Activated CD8-positive, alpha-beta memory T cell treated with anti-CD3 and anti-CD28 coated beads for 36 hours (primary cell): Measurements from ENCODE around the gene CTDP1. TPM values are rescaled to one million over a fixed set of nuclear protein-coding genes. Genes with fewer than 3 reads are reported as not detected.
"Not testable (repeated sequence)": the region's sequence is repeated elsewhere in the genome, so short reads cannot be mapped to it uniquely, and the experiment has no call there.

Source experiments
- CTCF ChIA-PET: fragments of 350-600 bp; sonication (Branson Sonifier 250); formaldehyde crosslinking; loops from one replicate; lab custom pipeline; 2021; ENCODE audit warnings: antibody characterized with exemption; lab: Charles Lee
- POLR2A ChIA-PET: fragments of 350-600 bp; sonication (Branson Sonifier 250); formaldehyde crosslinking; loops from one replicate; lab custom pipeline; 2021; ENCODE audit warnings: antibody characterized with exemption; lab: Charles Lee
- total RNA-seq, 2 experiments: library from RNA; stranded (reverse); gene quantifications; one replicate each; pipeline ENCODE4 v1.2.3, GENCODE V29; 2021

Gene CTDP1
- total RNA-seq, 2 experiments from 2014 or later: 41.5 to 42.9 TPM

DNA sequence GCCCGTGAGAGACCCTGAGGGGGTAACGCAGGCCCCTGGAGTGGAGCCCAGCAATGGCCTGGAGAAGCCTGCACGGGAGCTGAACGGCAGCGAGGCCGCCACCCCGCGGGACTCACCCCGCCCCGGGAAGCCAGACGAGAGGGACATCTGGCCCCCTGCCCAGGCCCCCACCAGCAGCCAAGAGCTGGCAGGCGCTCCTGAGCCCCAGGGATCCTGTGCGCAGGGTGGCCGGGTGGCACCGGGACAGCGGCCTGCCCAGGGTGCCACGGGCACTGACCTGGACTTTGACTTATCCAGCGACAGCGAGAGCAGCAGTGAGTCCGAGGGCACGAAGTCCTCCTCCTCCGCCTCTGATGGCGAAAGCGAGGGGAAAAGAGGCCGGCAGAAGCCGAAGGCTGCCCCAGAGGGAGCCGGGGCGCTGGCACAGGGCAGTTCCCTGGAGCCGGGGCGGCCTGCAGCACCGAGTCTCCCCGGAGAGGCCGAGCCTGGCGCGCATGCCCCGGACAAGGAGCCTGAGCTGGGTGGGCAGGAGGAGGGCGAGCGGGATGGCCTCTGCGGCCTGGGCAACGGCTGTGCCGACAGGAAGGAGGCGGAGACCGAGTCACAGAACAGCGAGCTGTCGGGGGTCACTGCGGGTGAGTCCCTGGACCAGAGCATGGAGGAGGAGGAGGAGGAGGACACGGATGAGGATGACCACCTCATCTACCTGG, 35.1 kb downstream of the CTDP1 start:
- ChIA-PET POLR2A (no interaction called here), CTCF (no interaction called here)

DNA sequence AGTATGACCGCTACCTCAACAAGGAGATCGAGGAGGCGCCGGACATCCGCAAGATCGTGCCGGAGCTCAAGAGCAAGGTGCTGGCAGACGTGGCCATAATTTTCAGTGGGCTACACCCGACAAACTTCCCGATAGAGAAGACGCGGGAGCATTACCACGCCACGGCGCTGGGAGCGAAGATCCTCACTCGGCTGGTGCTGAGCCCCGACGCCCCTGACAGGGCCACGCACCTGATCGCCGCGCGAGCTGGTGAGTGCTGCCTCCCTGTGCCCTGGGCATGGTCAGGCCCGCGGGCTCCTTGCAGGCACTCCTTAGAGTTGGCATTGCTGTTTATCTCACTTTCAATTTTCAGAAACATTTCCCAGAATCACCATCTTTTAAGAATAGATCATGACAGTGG, 35.7 kb downstream of the CTDP1 start:
- ChIA-PET POLR2A (interaction anchor here (0.9 kb wide), 1 partner anchor 15 kb away, joined by 3 read pairs; no protein-coding TSS in a partner anchor), CTCF (no interaction called here)

GRCh38 chr18:79717059-79717458, 37.5 kb downstream of the CTDP1 start:
- ChIA-PET CTCF (no interaction called here), POLR2A (no interaction called here)

DNA sequence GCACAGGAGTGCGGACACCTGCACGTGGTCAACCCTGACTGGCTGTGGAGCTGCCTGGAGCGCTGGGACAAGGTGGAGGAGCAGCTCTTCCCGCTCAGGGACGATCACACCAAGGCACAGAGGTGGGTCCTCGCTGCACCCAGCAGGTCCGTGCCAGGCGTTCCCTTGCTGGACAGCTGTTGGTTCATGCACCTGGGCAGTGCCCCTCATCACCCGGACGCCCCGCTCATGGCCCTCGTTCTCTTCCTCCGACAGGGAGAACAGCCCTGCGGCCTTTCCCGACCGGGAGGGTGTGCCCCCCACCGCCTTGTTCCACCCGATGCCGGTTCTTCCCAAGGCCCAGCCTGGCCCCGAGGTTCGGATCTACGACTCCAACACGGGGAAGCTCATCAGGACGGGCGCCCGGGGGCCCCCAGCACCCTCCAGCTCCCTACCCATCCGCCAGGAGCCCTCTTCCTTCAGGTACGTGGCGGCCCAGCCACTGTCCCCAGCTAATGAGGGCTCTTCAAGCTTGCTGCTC, 38.0 kb downstream of the CTDP1 start:
- ChIA-PET POLR2A (no interaction called here), CTCF (no interaction called here)

DNA sequence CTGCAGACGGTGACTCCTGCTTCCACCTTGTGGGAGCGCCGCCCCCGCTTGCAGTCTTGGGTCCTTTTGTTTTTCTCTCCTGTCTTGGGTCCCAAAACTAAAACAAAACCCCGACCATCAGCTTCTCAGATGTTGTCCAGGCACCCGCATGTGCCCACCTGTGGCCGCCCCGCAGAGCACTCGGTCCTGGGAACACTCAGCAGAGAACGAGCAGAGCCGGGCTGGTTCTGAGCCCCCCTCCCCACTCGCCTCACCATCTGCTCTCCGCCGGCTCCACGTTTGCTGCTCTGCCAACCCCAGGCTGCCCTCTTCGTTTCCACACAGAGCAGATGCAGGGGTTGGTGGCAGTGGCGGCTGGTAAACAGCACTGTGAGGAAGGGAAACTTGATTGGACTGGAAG, 38.5 kb downstream of the CTDP1 start:
- ChIA-PET POLR2A (no interaction called here), CTCF (no interaction called here)

DNA sequence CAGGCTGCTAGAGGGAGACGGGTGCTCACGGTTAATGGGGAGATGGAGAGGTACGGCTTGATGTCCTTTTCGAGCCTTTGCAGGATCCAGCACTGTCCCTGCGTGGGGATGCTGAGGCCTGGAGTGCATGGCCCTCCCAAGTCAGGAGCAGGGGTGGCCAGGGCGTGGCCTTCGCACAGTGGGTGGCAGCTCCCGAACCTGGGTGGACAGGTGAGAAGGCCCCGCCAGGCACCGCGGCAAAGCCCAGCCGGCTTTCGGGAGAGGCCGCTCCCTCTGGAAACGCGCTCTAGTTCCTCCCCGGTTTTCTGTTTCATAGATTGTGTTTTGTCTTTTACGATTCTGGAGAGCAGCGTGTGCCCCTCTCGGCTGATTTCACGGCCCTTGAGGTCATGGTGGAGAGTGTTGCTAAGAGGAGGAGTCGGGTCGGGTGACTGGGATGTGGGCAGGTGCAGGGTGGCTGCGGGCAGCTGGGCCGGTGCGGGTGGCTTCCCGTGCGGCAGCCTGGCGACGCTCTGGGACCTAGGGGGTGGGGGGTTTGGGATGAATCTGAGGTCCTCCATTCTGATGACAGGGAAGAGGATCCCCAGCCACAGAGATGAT, 39.4 kb downstream of the CTDP1 start:
- ChIA-PET POLR2A (no interaction called here), CTCF (no interaction called here)

GRCh38 chr18:79719478-79720358, 40.1 kb downstream of the CTDP1 start:
- CTCF ChIA-PET, POLR2A ChIA-PET: not testable (repeated sequence)

DNA sequence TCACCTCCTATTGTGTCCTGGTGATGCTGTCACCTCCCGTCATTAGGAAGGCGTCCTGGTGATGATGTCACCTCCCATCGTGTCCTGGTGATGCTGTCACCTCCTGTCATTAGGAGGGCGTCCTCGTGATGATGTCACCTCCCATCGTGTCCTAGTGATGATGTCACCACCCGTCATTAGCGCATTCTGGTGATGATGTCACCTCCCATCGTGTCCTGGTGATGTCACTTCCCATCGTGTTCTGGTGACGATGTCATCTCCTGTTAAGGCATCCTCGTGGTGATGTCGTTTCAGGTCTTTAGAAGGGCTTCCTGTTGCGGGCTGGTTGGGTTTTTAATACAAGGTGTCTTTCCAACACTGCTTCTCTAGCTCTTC, 40.7 kb downstream of the CTDP1 start:
- ChIA-PET CTCF (no interaction called here), POLR2A (no interaction called here)

GRCh38 chr18:79723036-79723435, 43.4 kb downstream of the CTDP1 start:
- ChIA-PET POLR2A (no interaction called here), CTCF (no interaction called here)

DNA sequence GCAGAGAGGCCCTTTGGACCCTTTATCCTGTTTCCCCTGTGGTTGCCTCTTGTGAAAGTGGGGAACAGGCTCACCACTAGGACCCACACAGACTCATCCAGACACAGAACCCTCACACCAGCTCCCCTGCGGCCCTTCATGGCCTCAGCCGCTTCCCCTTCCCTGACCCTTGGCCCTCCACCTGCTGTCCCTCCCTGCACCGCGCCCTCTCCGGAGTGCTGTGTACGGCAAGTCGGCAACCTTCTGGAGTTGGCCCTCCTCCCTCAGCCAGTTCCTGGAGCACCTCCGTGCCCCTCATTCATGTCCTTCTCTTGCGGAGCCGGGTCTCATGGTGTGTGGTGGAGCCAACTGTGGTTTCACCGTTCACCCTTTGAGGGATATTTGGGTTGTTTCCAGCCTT, 44.0 kb downstream of the CTDP1 start:
- ChIA-PET CTCF (no interaction called here), POLR2A (no interaction called here)

GRCh38 chr18:79724299-79725080, 44.9 kb downstream of the CTDP1 start:
- CTCF ChIA-PET: no interaction called here
- POLR2A ChIA-PET: no interaction called here

- ChIA-PET POLR2A (no interaction called here), CTCF (no interaction called here)
Measured at GRCh38 chr18:79725486-79725885, 45.9 kb downstream of the CTDP1 start.

DNA sequence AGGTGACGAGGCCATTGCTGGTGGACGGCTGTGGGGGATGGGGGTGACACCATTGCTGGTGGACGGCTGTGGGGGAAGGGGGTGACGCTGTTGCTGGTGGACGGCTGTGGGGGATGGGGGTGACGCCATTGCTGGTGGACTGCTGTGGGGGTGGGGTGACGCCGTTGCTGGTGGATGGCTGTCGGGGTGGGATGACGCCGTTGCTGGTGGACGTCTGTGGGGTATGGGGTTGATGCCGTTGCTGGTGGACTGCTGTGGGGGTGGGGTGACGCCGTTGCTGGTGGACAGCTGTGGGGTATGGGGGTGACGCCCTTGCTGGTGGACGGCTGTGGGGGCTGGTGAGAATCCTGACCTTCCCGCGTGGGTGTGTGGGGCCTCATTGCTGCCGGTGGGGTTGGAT, 47.1 kb downstream of the CTDP1 start:
- CTCF ChIA-PET: no interaction called here
- POLR2A ChIA-PET: no interaction called here

DNA sequence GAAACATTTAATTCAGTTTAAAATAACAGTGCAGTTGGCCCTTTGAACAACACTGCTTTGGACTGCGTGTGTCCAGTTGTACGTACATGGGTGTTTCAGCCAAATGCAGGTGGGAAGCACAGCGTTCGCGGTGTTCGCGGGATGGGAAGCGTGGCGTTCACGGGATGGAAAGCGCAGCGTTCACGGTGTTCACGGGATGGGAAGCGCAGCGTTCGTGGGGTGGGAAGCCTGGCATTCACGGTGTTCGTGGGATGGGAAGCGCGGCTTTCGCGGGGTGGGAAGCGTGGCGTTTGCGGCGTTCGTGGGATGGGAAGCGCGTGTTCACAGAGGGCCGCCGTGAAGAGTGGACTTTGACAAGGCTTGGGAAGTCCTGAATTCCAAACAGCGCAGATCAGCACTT, 47.6 kb downstream of the CTDP1 start:
- ChIA-PET CTCF (no interaction called here), POLR2A (no interaction called here)

GRCh38 chr18:79728931-79729586, 49.5 kb downstream of the CTDP1 start:
- ChIA-PET CTCF (no interaction called here), POLR2A (no interaction called here)

DNA sequence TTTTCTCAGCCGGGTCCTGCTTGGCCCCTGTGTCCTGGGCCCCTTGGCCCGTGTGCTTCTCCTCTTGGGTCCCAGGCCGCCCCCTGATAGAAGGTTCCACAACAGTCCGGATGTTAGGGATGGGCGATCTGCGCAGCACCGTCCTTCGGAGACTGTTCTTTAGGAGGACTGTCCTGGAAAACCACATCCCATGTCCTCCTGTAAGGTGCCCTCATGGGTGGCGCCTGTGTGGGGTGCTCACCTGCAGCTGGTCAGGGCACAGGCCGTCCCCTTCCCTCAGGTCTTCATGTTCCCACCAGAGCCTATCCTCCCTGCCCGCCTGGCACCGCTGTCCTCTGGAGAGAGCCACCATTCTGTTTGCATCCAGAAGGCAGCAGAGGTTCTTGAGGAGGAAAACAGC, 50.0 kb downstream of the CTDP1 start:
- CTCF ChIA-PET: no interaction called here
- POLR2A ChIA-PET: interaction anchor here (1.0 kb wide), 1 partner anchor 14 kb away, joined by 3 read pairs; no protein-coding TSS in a partner anchor

- ChIA-PET POLR2A (no interaction called here), CTCF (no interaction called here)
Measured at GRCh38 chr18:79730804-79731203, 51.2 kb downstream of the CTDP1 start.

DNA sequence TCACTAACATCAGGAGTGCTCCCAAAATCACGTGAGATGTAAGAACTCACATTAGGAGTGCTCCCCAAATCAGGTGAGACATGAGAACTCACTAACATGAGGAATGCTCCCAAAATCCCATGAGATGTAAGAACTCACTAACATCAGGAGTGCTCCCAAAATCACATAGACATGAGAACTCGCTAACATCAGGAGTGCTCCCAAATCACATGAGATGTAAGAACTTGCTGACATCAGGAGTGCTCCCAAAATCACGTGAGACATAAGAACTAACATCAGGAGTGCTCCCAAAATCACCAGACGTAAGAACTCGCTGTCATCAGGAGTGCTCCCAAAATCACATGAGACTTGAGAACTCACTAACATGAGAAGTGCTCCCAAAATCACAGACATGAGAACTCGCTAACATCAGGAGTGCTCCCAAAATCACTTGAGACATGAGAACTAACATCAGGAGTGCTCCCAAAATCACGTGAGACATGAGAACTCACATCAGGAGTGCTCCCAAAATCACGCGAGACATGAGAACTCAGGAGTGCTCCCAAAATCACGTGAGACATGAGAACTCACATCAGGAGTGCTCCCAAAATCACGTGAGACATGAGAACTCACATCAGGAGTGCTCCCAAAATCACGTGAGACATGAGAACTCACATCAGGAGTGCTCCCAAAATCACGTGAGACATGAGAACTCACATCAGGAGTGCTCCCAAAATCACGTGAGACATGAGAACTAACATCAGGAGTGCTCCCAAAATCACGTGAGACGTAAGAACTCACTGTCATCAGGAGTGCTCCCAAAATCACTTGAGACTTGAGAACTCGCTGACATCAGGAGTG, 52.5 kb downstream of the CTDP1 start:
- POLR2A ChIA-PET: not testable (repeated sequence)

More for the DNA sequence above, 52.5 kb downstream of the CTDP1 start:
- CTCF ChIA-PET: not testable (repeated sequence)
